Sigmoid colon (tissue), 7 donors: ENCODE data around the gene UBE3C. TPM values are rescaled to one million over a fixed set of nuclear protein-coding genes. Genes with fewer than 3 reads are reported as not detected.
"Not testable (repeated sequence)": the region's sequence is repeated elsewhere in the genome, so short reads cannot be mapped to it uniquely, and the experiment has no call there.

ENCODE experiments used
- DNase-seq: peaks from one replicate; pipeline ENCODE4 v3.0.0-alpha.2; 2019
- H3K27ac ChIP-seq, 4 donors: fragments of 200-600 bp; sonication (generic); one replicate each; pipeline ENCODE4 v1.5.1; 2016 to 2019; ENCODE audit warnings: mild to moderate bottlenecking in 1 of 4
- H3K27me3 ChIP-seq, 3 donors: fragments of 200-600 bp; sonication (generic); one replicate each; pipeline ENCODE4 v1.5.1; 2019; ENCODE audit warnings: mild to moderate bottlenecking in 1 of 3
- H3K36me3 ChIP-seq, 4 donors: fragments of 200-600 bp; sonication (generic); one replicate each; pipeline ENCODE4 v1.5.1; 2016 to 2019
- H3K4me1 ChIP-seq, 4 donors: fragments of 200-600 bp; sonication (generic); one replicate each; pipeline ENCODE4 v1.5.1; 2017 to 2019
- H3K4me3 ChIP-seq, 4 donors: fragments of 200-600 bp; sonication (generic); one replicate each; pipeline ENCODE4 v1.5.1; 2017 to 2019; ENCODE audit warnings: mild to moderate bottlenecking in 2 of 4, moderate library complexity in 1 of 4
- H3K9me3 ChIP-seq, 4 donors: fragments of 200-600 bp in 3 of 4; sonication (generic) in 3 of 4; one replicate each; pipeline versions ENCODE4 v1.5.1 to v1.6.1; 2013 to 2019
- CTCF ChIP-seq, 4 experiments: fragments of 450-650 bp in 3 of 4; fragments of 200-600 bp in 1 of 4; IDR thresholded peaks; one replicate each; pipeline ENCODE4 v1.5.1; 2016 to 2019; ENCODE audit warnings: antibody characterized with exemption in 4 of 4, mild to moderate bottlenecking in 3 of 4, moderate library complexity in 2 of 4
- EP300 ChIP-seq, 4 donors: sonication (generic); formaldehyde crosslinking; IDR thresholded peaks; one replicate each; pipeline ENCODE4 v1.6.1; 2017; ENCODE audit warnings: antibody characterized with exemption in 4 of 4
- POLR2A ChIP-seq, 2 donors: fragments of 450-650 bp; IDR thresholded peaks; one replicate each; pipeline ENCODE4 v1.6.1; 2016; ENCODE audit warnings: antibody characterized with exemption in 2 of 2, mild to moderate bottlenecking in 2 of 2, moderate library complexity in 2 of 2
- POLR2AphosphoS5 ChIP-seq, 4 donors: sonication (generic); formaldehyde crosslinking; IDR thresholded peaks; one replicate each; pipeline ENCODE4 v1.6.1; 2017; ENCODE audit warnings: antibody characterized with exemption in 4 of 4
- WGBS, 2 donors: extraction: QIAGEN DNeasy Blood & Tissue Kit; methylation state at CpG; one replicate each; pipeline ENCODE4 v1.1.7; 2013; 5-methylcytosine and 5-hydroxymethylcytosine counted together
- intact Hi-C: fragments of 100-400 bp; cut with DNase I; formaldehyde crosslinking; loops from one replicate; pipeline ENCODE4 v1.15.1; 2023
- polyA plus RNA-seq, 3 donors: library from polyadenylated mRNA; stranded (reverse); fragments of 200-250 nt; gene quantifications; one replicate each; pipeline ENCODE4 v1.2.3, GENCODE V29; 2013
- total RNA-seq, 4 donors: library from RNA; depleted of rRNA; stranded (reverse); fragments of >200 nt; gene quantifications; one replicate each; pipeline ENCODE4 v1.1.0, GENCODE V29; 2016
- donor health status: healthy with polysubstance abuse.
- donor health status: Bipolar disorder and iron deficiency.
- donor health status: healthy.

UBE3C gene
- total and polyA plus RNA-seq, 7 donors = 21.0 to 84.2 (median 55.7) TPM

DNA sequence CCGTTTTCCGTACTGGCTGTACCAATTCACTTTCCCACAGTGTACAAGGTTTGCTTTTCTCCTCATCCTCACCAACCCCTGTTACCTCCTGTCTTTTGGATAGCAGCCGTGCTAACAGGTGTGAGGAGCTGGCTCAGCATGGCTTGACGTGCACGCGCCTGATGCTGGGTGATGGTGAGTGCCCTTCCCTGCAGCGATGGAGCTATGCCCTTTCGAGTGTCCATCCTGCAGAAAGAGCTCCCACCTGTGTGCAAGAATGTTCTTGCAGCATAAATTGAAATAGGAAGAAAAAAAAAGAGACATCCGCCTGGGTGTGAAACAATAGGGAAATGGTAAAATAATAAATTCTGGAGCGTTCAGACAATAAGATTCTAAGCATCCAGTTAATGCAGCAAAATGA lies 9.5 kb upstream of the UBE3C start:
- Histone ChIP-seq H3K4me1 (no peaks in the 10 kb centered on the region), H3K27me3 (peaks cover 4 to 24% (median 5%) of the 10 kb centered on the region in 3 donors), H3K27ac (no peak overlapping the region), H3K36me3 (no peaks in the 10 kb centered on the region), H3K4me3 (no peak overlapping the region), H3K9me3 (no peaks in the 10 kb centered on the region)
- DNase-seq = no peak
- intact Hi-C loops = no loop called here
- WGBS, 2 donors = 61 to 79% methylated on average over 10 of the region's 10 CpGs
- TF ChIP-seq CTCF (IDR thresholded peaks at IDR 0.05) (no peak), POLR2AphosphoS5 (IDR thresholded peaks at IDR 0.05) (no peak), EP300 (IDR thresholded peaks at IDR 0.05) (no peak), POLR2A (IDR thresholded peaks at IDR 0.05) (no peak)

DNA sequence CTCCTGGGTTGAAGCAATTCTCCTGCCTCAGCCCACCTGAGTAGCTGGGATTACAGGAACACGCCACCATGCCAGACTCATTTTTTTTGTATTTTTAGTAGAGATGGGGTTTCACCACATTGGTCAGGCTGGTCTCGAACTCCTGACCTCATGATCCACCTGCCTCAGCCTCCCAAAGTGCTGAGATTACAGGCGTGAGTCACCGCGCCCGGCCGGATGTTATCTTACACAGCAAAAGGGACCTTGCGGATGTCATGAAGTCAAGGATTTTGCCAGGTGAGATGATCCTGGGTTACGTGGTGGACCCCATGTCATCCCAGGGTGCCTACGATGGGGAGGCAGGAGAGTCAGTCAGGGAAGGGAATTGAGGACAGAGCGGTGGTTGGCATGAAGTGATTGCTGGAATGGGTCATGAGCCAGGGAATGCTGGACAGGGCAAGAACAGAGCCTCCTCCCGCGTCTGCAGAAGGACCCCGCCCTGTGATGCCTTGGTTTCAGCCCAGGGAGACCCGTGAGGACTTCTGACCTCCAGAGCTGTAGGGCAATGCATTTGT lies 8.7 kb upstream of the UBE3C start:
- 66 to 83% methylated on average over 15 of the region's 15 CpGs for WGBS, 2 donors
- no peak for DNase-seq
- H3K4me1 ChIP-seq = no peaks in the 10 kb centered on the region
- TF ChIP-seq CTCF (IDR thresholded peaks at IDR 0.05) (no peak), POLR2AphosphoS5 (IDR thresholded peaks at IDR 0.05) (no peak), POLR2A (IDR thresholded peaks at IDR 0.05) (no peak), EP300 (IDR thresholded peaks at IDR 0.05) (no peak)
- intact Hi-C loops = loop anchor here (10.0 kb wide), 1 partner anchor 205 kb away; the partner anchor contains the start of gene DNAJB6
- H3K4me3 ChIP-seq = no peak overlapping the region
- H3K9me3 ChIP-seq = no peaks in the 10 kb centered on the region
- H3K36me3 ChIP-seq = no peaks in the 10 kb centered on the region
- no peak overlapping the region for H3K27ac ChIP-seq
- H3K27me3 ChIP-seq = peaks cover 4 to 24% (median 5%) of the 10 kb centered on the region in 3 donors

DNA sequence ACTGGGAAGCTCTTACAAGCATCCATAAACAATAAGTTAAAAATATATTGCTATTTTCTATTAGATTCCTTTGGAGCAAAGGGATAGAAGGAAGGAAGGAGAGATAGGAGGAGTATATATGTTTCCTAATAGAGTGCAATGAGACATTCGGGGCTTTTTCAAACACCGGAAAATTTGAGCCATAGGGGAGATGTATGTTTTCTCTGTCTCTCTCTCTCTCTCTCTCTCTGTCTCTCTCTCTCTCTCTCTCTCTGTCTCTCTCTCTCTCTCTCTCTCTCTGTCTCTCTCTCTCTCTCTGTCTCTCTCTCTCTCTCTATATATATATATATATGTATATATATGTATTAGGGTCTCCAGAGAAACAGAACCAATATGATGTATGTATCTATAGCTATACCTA lies 7.9 kb upstream of the UBE3C start:
- 88 to 89% methylated on average over 2 of the region's 2 CpGs for WGBS, 2 donors
- DNase-seq, H3K27ac ChIP-seq, H3K4me3 ChIP-seq, H3K36me3 ChIP-seq, H3K9me3 ChIP-seq, H3K4me1 ChIP-seq: not testable (repeated sequence)
- intact Hi-C loops = loop anchor here (10.0 kb wide), 1 partner anchor 204 kb away; the partner anchor contains the start of gene DNAJB6
- peaks cover 4 to 24% (median 5%) of the 10 kb centered on the region in 3 donors for H3K27me3 ChIP-seq

- WGBS, 2 donors = 86 to 89% methylated on average over 5 of the region's 5 CpGs
Measured at GRCh38 chr7:157132796-157133195, 5.9 kb upstream of the UBE3C start.

DNA sequence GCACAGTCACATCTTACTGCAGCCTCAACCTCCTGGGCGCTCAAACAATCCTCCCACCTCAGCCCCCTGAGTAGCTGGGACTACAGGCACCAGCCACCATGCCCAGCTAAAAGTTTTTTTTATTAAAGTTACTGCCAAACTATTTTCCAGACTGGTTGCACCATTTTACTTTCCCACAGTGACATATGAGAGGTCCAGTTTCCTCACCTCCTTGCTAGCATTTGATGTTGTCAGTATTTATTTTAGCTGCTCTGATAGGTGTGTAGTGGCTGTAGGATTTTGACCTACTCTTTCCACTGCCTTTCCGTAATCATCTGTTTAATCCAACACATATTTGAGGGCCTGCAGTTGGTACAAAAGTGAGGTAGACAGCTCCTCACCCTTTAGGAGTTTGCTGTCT lies 5.4 kb upstream of the UBE3C start:
- Histone ChIP-seq H3K36me3 (no peaks in the 10 kb centered on the region), H3K27me3 (peaks cover 4 to 24% (median 5%) of the 10 kb centered on the region in 3 donors), H3K27ac (no peak overlapping the region), H3K9me3 (no peaks in the 10 kb centered on the region), H3K4me1 (no peaks in the 10 kb centered on the region), H3K4me3 (no peak overlapping the region)
- no peak for DNase-seq
- no peak for TF ChIP-seq POLR2A (IDR thresholded peaks at IDR 0.05)
- TF ChIP-seq CTCF (IDR thresholded peaks at IDR 0.05) = no peak
- TF ChIP-seq POLR2AphosphoS5 (IDR thresholded peaks at IDR 0.05) = no peak
- no peak for TF ChIP-seq EP300 (IDR thresholded peaks at IDR 0.05)
- 95% methylated on average over 2 of the region's 2 CpGs for WGBS, 2 donors
- intact Hi-C loops = loop anchor here (10.0 kb wide), 1 partner anchor 201 kb away; the partner anchor contains the start of gene DNAJB6

More at GRCh38 chr7:157132796-157133195, 5.9 kb upstream of the UBE3C start:
- no peak for DNase-seq
- no peaks in the 10 kb centered on the region for H3K9me3 ChIP-seq
- H3K4me1 ChIP-seq = no peaks in the 10 kb centered on the region
- TF ChIP-seq POLR2A (IDR thresholded peaks at IDR 0.05) (no peak), CTCF (IDR thresholded peaks at IDR 0.05) (no peak), EP300 (IDR thresholded peaks at IDR 0.05) (no peak), POLR2AphosphoS5 (IDR thresholded peaks at IDR 0.05) (no peak)
- H3K27me3 ChIP-seq = peaks cover 4 to 24% (median 5%) of the 10 kb centered on the region in 3 donors
- H3K27ac ChIP-seq = no peak overlapping the region
- H3K36me3 ChIP-seq = no peaks in the 10 kb centered on the region
- no peak overlapping the region for H3K4me3 ChIP-seq
- intact Hi-C loops = loop anchor here (10.0 kb wide), 1 partner anchor 202 kb away; the partner anchor contains the start of gene DNAJB6
